GM19043 (cell line): ENCODE measurements around the gene EFCAB12.
A peak's percentile ranks its signal among the peaks of the same experiment; 100 is the strongest.
"Not testable (repeated sequence)": the region's sequence is repeated elsewhere in the genome, so short reads cannot be mapped to it uniquely, and the experiment has no call there.

ENCODE experiments used
- ATAC-seq: cut with Tn5 transposase; IDR thresholded peaks from one replicate; pipeline ENCODE4 v1.9.1; 2021; ENCODE audit warnings: low read depth; ENCODE audit not compliant: unreplicated experiment

EFCAB12 gene

DNA sequence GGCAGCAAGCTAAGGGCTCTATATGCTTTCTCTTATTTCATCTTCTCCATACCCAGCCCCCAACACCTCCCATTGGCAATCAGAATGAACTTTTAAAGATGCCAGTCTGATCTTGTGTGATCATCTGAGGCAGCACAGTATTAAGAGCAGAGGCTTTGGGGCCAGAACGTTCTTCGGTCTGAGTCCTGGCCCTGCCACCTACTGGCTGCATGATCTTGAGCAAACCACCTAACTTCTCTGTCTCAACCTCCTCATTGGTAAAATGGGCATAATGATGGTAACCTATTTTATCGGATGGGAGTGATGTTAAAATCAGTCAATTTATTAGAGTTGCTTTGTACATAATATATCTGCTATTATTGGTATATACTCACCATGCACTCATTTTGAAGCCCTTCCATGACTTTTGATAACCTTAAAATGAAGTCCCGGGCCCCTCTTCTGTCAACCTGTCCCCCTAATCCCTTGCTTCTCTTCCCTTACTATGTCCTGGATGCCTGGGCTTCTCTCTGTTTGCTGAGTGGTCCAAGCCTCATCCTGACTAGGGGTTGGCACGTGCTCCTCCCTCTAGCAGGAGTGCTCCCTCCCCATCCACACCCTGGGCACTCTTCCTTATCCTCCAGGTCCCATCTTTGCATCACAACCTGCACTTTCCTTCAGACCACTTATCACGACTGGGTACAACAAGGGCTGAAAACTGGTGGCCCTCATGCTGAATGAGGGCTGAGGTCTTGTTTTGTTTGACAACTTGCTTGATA lies 6.3 kb downstream of the EFCAB12 start:
- ATAC-seq, result no peak

DNA sequence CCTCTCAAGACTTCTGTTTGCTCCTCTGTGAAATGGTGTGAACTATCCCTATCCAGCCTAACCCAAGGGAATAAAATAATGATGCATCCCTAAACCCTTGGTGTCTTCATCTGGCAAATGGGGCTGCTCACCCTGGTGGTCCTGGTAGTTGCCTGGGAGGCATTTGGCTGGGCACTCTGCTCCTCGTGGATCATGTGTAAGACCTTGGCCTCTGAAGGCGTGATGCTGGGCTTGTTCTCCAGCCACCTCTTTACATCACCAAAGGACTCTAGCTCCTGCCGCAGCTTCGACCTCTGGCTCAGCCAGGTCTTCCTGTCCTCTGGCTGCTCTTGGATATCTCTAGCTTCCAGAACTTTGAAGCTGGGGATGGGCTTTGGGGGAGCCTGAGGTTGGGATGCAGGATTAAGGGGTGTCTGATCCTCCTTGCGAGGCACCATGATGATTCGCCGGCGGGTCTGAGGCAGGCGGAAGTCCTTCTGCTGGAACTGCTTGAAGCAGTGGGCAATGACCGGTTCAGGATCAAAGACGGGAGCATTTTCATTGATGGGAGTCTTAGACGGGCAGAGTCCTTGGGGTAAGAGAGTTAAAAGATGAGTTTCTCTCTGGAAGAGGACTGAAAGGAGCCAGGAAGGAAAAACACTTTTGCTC lies 7.1 kb downstream of the EFCAB12 start:
- ATAC-seq, result no peak

DNA sequence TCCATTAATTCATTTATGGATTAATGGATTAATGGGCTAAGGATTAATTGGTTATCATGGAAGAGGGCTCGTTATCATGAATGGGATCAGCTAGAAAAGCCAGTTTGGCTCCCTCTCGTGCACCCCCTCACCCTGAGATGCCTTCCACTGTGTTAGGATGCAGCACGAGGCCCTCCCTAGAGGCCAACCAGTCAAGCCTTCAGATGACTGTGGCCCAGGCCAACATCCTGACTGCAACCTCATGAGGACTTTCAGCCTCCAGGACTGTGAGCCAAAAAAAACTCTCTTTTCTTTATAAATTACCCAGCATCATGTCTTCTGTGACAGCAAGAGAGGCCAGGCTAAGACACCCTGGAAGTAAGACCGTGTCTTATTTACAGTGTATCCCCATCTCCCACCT lies 9.0 kb downstream of the EFCAB12 start:
- ATAC-seq, result no peak

DNA sequence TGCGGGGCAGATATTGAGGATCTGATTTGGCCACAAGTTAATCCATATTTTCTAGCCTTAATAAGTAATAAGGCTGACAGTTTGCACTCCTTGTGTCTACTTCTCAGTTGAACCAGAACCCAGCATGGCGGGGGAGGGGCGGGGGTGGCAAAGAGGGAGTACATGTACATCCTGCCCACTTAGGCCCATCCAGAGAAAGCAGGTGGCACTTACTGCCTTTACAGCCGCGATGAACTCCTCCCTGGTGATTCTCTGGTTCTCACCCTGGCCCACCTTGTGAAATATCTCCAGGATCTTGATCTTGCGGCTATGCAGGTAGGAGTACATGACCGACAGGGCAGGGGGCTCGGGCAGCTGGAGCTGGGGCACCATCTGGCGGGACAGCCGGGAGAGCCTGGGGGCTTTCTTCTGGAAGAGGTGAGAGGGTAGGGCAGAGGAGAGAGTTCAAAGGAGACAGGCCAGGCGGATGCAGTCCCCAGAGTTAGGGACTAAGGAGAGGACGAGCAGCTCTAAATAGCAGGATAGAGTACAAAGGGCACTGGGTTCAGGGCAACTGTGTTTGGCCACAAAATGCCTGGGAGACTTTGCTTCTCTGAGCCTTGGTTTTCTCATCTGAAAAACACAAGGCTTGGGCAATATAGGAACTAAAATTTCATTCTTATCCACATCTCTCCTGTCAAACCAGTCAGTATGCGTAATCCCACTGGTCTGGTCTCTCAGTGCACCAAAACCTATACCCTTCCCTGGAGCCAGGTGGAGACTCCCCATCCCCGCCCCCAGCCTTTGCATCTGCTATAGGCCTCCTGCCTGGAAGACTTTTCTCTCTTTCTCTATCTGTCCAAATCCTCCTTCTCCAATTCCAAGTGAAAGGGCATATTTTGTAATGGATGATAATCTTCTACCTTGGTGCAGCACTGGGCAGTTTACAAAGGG lies 10.1 kb downstream of the EFCAB12 start:
- ATAC-seq, result no peak

DNA sequence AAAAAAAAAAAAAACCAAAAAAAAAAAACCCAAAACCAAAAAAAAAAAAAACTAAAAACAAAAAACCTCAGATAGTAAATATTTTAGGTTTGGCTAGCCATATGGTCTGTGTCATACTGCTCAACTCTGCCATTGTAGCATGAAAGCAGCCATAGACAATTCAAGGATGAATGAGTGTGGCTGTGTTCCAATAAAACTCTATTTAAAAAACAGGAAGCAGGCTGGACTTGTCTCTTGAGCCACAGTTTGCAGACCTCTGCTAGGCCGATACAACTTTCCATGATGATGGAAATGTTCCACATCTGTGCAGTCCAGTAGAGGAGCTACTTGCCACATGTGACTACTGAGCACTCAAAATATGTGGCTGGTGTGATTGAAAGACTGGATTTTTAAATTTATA lies 11.1 kb downstream of the EFCAB12 start:
- ATAC-seq, result no peak

DNA sequence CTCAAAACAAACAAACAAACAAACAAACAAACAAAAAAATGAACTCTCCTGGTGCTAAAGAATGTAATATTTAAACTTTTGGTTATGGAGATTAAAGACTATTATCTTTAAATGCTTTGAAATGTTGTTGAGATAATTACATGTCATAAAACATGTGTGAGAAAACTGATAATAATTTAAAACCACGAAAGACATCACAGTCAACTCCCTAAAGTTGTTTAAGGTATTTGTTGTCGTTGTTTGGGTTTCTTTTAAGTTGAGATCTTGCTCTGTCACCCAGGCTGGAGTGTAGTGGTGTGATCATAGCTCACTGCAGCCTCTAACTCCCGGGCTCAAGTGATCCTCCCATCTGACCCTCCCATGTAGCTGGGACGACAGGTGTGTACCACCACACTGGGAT lies 12.0 kb downstream of the EFCAB12 start:
- no peak for ATAC-seq

DNA sequence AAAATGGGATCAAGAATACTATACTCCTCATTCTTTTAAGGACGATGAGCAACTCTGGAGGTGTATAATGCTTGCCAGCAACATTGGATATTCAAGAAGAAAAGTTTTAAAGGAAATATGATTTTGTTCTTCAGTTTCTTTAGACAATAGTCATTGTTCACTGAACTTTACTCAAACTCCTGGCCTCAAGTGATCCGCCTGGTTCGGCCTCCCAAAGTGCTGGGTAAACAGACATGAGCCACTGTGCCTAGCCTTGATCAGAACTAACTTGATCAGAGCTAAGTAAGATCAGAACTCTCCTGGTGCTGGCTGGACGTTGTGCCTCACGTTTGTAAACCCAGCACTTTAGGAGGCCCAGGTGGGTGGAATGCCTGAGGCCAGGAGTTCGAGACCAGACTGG lies 12.6 kb downstream of the EFCAB12 start:
- ATAC-seq, result no peak

DNA sequence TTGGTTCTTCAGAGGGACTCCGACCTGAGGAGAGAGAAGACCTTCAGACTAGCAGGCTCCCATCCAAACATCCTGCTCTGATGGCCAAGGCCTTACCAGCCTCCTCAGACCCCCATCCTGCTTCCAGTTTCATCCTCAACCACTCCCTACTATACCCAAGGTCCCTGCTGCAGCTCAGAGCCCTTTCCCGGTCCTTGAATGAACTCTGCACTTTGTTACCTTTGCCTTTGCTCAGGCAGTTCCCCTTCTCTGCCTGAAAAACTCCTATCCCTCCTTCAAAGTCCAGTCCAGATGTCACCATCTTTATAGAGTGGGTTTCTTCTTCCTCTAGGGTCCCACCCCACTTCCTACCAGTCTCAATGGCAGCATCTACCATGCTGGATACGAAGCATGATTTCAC lies 13.1 kb downstream of the EFCAB12 start:
- ATAC-seq, result no peak

DNA sequence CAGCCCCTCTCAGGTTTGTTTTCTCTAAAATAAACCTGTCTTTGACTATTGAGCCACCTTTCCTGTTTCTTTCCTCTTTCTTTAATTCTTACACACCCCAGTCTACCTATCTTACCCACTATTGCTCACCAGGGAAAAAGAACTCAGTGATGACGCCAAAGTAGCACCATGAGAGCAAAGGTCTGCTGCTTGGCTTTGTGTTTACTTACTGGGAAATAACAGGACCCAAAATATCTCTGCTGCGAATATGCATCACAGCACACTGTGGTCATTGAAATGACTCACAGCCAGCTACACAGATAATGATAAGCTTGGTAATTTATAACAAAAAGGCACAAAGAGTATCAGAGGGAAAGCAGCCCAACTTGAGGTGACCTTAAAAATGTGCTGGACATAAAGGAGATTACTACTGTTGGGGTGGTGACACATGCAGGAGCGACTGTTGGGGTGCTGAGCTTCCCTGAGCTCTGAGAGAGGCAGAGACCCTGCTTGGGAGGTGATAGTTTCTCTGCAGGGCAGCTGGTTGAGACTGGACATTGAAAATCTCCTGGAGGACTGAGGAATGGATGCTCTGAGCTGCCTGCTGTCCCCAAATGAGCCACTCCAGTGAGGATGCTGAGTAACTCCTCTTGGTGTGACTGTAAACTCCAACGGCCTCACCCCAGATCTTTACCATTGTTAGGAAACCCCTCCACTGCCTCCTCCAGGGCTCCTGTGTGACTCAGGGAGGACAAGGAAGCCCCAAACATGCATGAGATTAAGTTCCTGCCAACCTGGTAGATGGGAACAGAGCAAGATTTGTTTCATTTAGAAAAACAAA lies 14.5 kb downstream of the EFCAB12 start:
- peak; percentile 94 for ATAC-seq

DNA sequence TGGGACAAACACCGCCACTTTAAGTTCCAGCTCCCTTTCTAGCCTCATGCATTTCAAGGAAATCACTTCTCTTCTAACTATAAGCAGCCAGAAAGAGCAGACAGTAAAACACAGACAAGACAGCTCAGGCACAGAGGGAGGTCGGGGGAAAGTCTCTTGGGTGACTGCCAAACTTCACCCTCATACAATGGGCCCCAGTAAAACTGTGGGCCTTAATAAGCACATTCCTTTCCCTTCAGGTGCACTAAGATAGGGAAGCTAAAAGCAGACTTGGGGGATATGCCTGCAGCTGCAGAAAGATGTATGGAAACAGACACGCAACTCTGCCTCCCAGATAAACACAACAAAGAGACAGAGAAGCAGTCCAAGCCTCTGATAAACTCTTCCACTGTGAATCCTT lies 15.2 kb downstream of the EFCAB12 start:
- not testable (repeated sequence) for ATAC-seq

DNA sequence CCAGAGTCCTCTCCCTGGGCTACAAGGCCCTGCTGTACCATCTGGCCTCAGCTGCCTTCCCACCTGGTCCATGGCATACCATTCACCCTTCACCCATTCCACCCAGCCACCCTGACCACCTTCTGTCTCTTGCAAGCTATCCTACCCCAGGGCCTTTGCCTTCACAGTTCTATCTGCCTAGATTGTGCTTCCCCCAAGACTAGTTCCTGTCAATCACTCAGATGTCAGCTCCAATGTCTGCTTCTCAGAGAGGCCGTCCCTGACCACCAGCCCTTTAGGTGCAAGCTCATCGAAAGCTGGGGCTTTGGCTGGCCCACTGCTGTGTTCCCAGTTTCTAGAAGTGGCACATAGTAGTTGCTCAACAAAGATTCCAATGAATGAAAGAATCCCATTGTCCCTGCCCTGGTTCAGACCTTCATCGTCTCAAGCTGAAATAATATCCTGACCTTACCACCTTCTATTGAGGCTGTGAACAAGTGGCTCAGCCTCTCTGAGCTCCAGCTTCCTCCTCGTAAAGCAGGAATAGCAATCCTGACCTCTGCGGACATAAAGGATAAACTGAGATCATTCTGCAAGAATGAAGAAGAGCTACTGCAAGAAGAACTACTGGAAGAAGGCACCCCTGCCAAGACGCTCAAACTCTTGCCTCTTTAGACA lies 15.8 kb downstream of the EFCAB12 start:
- no peak for ATAC-seq

DNA sequence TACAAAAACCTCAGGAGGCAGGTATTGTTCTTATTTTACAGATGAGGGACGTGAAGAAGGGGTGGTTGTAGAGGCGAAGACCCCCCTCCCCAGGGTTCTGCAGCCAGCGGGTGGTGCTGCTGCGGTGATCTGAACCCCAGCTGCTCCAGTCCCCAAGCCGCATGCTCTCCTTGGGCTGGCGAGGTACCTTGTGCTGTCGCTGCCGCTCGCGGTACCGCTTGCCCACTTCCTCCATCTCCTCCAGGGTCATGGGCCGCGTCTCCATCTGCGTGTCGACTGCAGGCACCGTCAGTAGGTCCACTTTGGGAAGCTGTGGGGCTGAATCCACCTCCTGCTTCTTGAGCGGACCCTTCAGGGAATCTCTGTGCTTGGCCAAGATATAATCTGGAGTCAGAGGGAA lies 17.5 kb downstream of the EFCAB12 start:
- ATAC-seq, result no peak

DNA sequence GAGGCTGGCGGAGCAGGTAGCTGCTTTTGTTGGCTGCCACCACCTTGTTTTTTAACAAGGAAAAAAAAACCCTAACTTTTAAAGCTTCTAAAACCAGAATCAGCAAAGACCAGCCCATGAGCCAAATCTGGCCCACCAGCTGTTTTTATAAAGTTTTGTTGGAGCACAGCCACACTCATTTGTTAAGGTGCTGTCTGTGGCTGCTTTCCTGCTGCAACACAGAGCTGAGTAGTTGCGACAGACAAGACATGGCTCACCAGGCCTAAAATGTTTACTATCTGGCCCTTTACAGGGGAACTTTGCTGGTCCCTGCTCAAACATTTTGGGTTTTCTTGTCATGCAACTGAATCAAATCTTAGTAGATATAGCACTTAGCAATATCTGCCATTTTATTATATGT lies 18.9 kb downstream of the EFCAB12 start:
- no peak for ATAC-seq

DNA sequence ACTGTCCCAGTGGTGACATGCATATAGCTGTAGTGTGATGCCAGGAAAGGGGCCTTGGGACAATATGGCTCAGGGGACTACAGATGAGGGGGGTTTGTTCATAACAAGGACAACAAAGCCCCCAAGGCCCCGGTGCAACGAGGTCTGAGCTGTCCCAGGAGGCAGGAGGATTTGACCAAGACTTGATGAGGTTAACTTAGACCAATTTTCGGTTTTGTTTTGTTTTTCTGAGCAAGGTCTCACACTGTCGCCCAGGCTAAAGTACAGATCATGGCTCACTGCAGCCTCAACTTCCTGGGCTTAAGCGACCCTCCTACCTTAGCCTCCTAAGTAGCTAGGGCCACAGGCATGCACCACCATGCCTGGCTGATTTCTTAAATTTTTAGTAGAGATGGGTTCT lies 23.8 kb downstream of the EFCAB12 start:
- no peak for ATAC-seq

DNA sequence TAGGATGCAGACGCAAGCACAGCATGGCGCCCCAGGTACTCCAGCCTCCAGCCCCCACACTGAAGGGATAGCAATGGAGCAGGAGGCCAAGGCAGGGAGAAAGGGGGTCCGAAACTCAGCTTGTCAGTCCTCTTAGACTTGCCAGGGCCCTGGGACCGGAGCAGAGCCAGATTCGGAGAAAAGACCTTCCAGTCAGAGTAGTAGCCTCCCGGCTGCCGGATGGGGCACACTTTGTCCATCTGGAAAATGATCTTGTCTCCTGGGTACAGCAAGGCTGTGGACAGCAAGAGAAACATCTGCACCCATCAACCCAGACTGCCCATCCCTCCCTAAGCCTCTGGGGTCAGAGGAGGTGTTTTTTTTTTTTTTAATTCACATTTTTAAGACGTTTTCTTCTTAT lies 24.3 kb downstream of the EFCAB12 start:
- no peak for ATAC-seq

DNA sequence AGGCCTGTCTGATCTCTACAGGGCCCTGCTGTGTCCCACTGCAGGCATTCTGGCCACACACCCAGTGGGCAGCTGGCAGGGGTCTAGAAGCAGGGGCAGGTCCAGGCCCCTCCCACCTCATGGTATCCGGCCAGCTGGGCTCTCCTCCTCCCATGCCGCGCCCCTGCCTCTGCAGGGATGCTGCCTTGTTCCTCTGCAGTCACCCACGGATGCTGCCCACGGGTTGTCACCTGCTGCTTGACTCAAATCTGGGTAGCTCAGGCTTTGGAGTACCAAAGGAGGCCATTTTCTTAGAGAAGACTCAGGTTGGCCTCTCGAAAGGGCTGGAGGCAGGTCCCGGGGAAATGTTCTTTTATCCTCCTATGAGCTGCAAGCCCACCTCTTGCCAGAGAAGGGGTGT lies 25.0 kb downstream of the EFCAB12 start:
- no peak for ATAC-seq

DNA sequence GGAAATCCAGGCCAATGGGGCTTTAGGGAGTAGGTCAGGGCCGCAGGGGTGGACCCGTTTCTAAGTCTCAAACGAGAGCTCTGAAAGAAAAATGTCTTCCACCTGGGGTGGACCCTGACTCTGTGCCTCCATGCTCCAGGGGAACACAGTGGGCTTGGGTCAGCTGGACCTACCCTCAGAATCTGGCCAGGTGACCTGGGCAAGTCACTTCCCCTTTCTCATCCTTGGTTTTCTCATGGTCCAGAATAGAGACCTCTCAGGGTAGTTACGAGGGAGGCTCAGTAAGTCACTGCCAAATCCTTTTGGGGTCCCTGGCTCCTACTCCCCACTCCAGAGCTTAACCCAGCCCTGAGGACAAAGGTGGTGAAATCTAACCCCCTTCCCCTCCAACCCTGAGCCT lies 25.8 kb downstream of the EFCAB12 start:
- ATAC-seq, result no peak

DNA sequence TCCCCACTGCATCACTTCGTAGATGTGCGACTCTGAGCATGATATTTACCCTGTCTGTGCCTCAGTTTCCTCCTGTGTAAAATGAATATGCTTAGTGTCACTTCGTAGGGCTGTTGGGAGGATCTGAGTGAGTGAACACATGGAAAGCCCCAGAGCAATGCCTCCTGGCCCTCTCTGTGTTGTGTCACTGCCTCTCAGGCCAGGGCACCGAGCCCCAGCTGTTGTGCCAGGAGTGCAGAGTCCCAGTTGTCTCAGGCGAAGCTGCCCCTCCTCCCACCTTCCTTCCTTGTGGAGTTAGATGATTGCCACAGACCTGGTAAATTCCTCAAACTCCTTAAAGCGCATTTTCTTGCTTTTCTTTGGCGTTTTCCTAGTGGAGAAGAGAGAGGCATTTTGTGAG lies 26.2 kb downstream of the EFCAB12 start:
- ATAC-seq, result no peak

DNA sequence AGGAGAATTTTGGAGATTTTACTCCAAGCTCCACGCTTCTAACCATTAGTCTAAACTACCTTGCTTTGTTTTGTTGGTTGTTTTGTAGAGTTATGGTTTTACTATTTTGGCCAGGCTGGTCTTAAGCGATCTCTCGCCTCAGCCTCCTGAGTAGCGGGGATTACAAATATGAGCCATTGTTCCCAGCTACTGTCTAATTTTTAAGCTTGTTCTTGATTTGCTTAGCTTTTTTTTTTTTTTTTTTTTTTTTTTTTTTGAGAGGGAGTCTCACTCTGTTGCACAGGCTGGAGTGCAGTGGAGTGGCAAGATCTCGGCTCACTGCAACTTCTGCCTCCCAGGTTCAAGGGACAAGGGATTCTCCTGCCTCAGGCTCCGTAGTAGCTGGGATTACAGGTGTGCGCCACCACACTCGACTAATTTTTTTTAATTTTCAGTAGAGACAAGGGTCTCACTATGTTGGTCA lies 28.5 kb downstream of the EFCAB12 start:
- ATAC-seq, result peak; percentile 23
